Osteoblast (primary cell): ENCODE results near the gene WFDC12. TPM values are rescaled to one million over a fixed set of nuclear protein-coding genes. Genes with fewer than 3 reads are reported as not detected.

Experiments used
- DNase-seq: peaks from one replicate; pipeline ENCODE4 v3.0.0; 2011; ENCODE audit warnings: low spot score, mixed read lengths; ENCODE audit not compliant: insufficient read length; ENCODE audit errors: missing footprints
- H2AFZ ChIP-seq: 2 replicates; pipeline ENCODE4 v1.6.0; 2011; ENCODE audit warnings: mild to moderate bottlenecking, low read length
- H3K27ac ChIP-seq: 2 replicates; pipeline ENCODE4 v1.5.1; 2011; ENCODE audit warnings: mild to moderate bottlenecking, low read depth, low read length, moderate library complexity
- H3K27me3 ChIP-seq: 2 replicates; pipeline ENCODE4 v1.6.0; 2012; ENCODE audit warnings: mild to moderate bottlenecking, control low read depth, inconsistent platforms, low read length, moderate library complexity; ENCODE audit not compliant: insufficient read depth
- H3K36me3 ChIP-seq: 2 replicates; pipeline ENCODE4 v1.5.1; 2011; ENCODE audit warnings: mild to moderate bottlenecking, low read length, control low read depth, moderate library complexity; ENCODE audit not compliant: insufficient read depth
- H3K4me1 ChIP-seq: 2 replicates; pipeline ENCODE4 v1.5.1; 2011; ENCODE audit warnings: mild to moderate bottlenecking, low read length, control low read depth, moderate library complexity; ENCODE audit not compliant: insufficient read depth
- H3K4me2 ChIP-seq: 2 replicates; pipeline ENCODE4 v1.6.0; 2011; ENCODE audit warnings: mild to moderate bottlenecking, low read length; ENCODE audit not compliant: insufficient read depth
- H3K4me3 ChIP-seq: fragments of 200-600 bp; sonication (generic); 3 replicates; pipeline ENCODE4 v1.5.1; 2012; ENCODE audit warnings: mild to moderate bottlenecking, low read length, inconsistent platforms; ENCODE audit not compliant: insufficient read depth
- H3K79me2 ChIP-seq: 2 replicates; pipeline ENCODE4 v1.6.0; 2012; ENCODE audit warnings: mild to moderate bottlenecking, low read length, control low read depth, inconsistent platforms; ENCODE audit not compliant: insufficient read depth
- H3K9me3 ChIP-seq: 2 replicates; pipeline ENCODE4 v1.5.1; 2011; ENCODE audit warnings: low read depth, low read length, control low read depth
- H4K20me1 ChIP-seq: 2 replicates; pipeline ENCODE4 v1.6.0; 2012; ENCODE audit warnings: mild to moderate bottlenecking, low read length, control low read depth; ENCODE audit not compliant: insufficient read depth
- CTCF ChIP-seq: IDR thresholded peaks from 2 replicates; pipeline ENCODE4 v1.5.1; 2011; ENCODE audit warnings: mild to moderate bottlenecking, low read depth, low read length, moderate library complexity; ENCODE audit errors: extremely low read depth
- total RNA-seq: library from RNA; depleted of rRNA; stranded (reverse); fragments of >200 nt; gene quantifications from 2 replicates; pipeline ENCODE4 v1.2.3, GENCODE V29; 2012

The WFDC12 gene
- not detected in 2 replicates for total RNA-seq

- H3K79me2 ChIP-seq: no peaks in the 10 kb centered on the region
- no peaks in the 10 kb centered on the region for H3K36me3 ChIP-seq
- DNase-seq: no peak
- TF ChIP-seq CTCF: no peak
- no peak within 1 kb of the TSS for H3K27ac ChIP-seq
- peaks cover 34% of the 10 kb centered on the region for H3K27me3 ChIP-seq
- H3K9me3 ChIP-seq: no peaks in the 10 kb centered on the region
- H2AFZ ChIP-seq: no peak within 1 kb of the TSS
- no peaks in the 10 kb centered on the region for H3K4me1 ChIP-seq
- H3K4me3 ChIP-seq: no peak within 1 kb of the TSS
- no peaks in the 10 kb centered on the region for H4K20me1 ChIP-seq
- no peak within 1 kb of the TSS for H3K4me2 ChIP-seq
Measured at GRCh38 chr20:45124365-45124764, at the start of gene WFDC12. Gene WFDC12, minus strand, starts transcription at chr20:45124465. Its CDS starts 18 bp downstream, at chr20:45124447.

- no peak for TF ChIP-seq CTCF
- Histone ChIP-seq H3K4me1 (no peaks in the 10 kb centered on the region), H3K36me3 (no peaks in the 10 kb centered on the region), H3K27me3 (peaks cover 25% of the 10 kb centered on the region), H3K4me3 (no peak overlapping the region), H3K9me3 (no peaks in the 10 kb centered on the region), H3K4me2 (no peak overlapping the region), H4K20me1 (no peaks in the 10 kb centered on the region), H3K79me2 (no peaks in the 10 kb centered on the region), H2AFZ (no peak overlapping the region), H3K27ac (no peak overlapping the region)
- DNase-seq: no peak
Measured at GRCh38 chr20:45173522-45173921, 49.3 kb upstream of the WFDC12 start.

GRCh38 chr20:45164906-45165305 lies 40.6 kb upstream of the WFDC12 start:
- no peak for DNase-seq
- H3K9me3 ChIP-seq: no peaks in the 10 kb centered on the region
- H3K27me3 ChIP-seq: peaks cover 5% of the 10 kb centered on the region
- H3K4me1 ChIP-seq: no peaks in the 10 kb centered on the region
- TF ChIP-seq CTCF: no peak
- H3K4me3 ChIP-seq: no peak overlapping the region
- H2AFZ ChIP-seq: no peak overlapping the region
- H3K4me2 ChIP-seq: no peak overlapping the region
- H4K20me1 ChIP-seq: no peaks in the 10 kb centered on the region
- no peaks in the 10 kb centered on the region for H3K79me2 ChIP-seq
- H3K36me3 ChIP-seq: no peaks in the 10 kb centered on the region
- H3K27ac ChIP-seq: no peak overlapping the region

- TF ChIP-seq CTCF: no peak
- Histone ChIP-seq H3K27ac (no peak overlapping the region), H3K79me2 (no peaks in the 10 kb centered on the region), H3K9me3 (no peaks in the 10 kb centered on the region), H3K36me3 (no peaks in the 10 kb centered on the region), H3K4me1 (peaks cover 1% of the 10 kb centered on the region), H3K4me3 (no peak overlapping the region), H3K4me2 (no peak overlapping the region), H4K20me1 (no peaks in the 10 kb centered on the region), H2AFZ (no peak overlapping the region), H3K27me3 (peaks cover 5% of the 10 kb centered on the region)
- no peak for DNase-seq
Measured at GRCh38 chr20:45163083-45163803, 39.0 kb upstream of the WFDC12 start.
